K562 (cell line): ENCODE data around the gene PDCD1. TPM values are rescaled to one million over a fixed set of nuclear protein-coding genes. Genes with fewer than 3 reads are reported as not detected.

ENCODE experiments used
- ARID2 ChIP-seq: fragments of 450-650 bp; IDR thresholded peaks from 2 replicates; pipeline ENCODE4 v1.6.1; 2017; ENCODE audit warnings: antibody characterized with exemption, mild to moderate bottlenecking
- CAMTA2 ChIP-seq: fragments of 250-450 bp; sonication (Bioruptor Pico); conservative IDR thresholded peaks from 2 replicates; pipeline ENCODE4 v1.5.1; 2022
- DPF2 ChIP-seq: fragments of 450-650 bp; IDR thresholded peaks from 2 replicates; pipeline ENCODE4 v1.6.1; 2016
- E2F5 ChIP-seq: sonication (generic); formaldehyde crosslinking; IDR thresholded peaks from 2 replicates; pipeline ENCODE4 v1.8.0; 2022; ENCODE audit warnings: mild to moderate bottlenecking, missing genetic modification reagents
- HOMEZ ChIP-seq: fragments of 250-450 bp; sonication (Bioruptor Pico); IDR thresholded peaks from 2 replicates; pipeline ENCODE4 v1.4.0; 2020; ENCODE audit warnings: mild to moderate bottlenecking, moderate library complexity
- LARP7 ChIP-seq: fragments of 450-650 bp; IDR thresholded peaks from 2 replicates; pipeline ENCODE4 v1.6.1; 2016
- LCOR ChIP-seq: sonication (generic); formaldehyde crosslinking; IDR thresholded peaks from 2 replicates; pipeline ENCODE4 v1.8.0; 2022; ENCODE audit warnings: mild to moderate bottlenecking, missing genetic modification reagents
- MAZ ChIP-seq, 2 experiments: fragments of 450-650 bp in 1 of 2; sonication (generic) in 1 of 2; formaldehyde crosslinking; IDR thresholded peaks in 1 of 2; conservative IDR thresholded peaks in 1 of 2; 2 replicates each; pipeline versions ENCODE4 v1.4.0 to v1.5.0; 2020; ENCODE audit warnings: mild to moderate bottlenecking in 1 of 2, missing genetic modification reagents in 1 of 2
- MGA ChIP-seq: fragments of 450-650 bp; IDR thresholded peaks from 2 replicates; pipeline ENCODE4 v1.6.1; 2016; ENCODE audit warnings: mild to moderate bottlenecking, moderate library complexity
- PHTF2 ChIP-seq: fragments of 250-450 bp; sonication (Bioruptor Pico); IDR thresholded peaks from 2 replicates; pipeline ENCODE4 v1.5.0; 2021; ENCODE audit warnings: mild to moderate bottlenecking
- SNAPC5 ChIP-seq: fragments of 250-450 bp; sonication (Bioruptor Pico); IDR thresholded peaks from 2 replicates; pipeline ENCODE4 v1.8.0; 2021; ENCODE audit warnings: moderate library complexity, mild to moderate bottlenecking, inconsistent platforms
- TEAD1 ChIP-seq, 2 experiments: fragments of 450-650 bp in 1 of 2; sonication (generic) in 1 of 2; formaldehyde crosslinking; IDR thresholded peaks; 2 replicates each; pipeline versions ENCODE4 v1.4.0 to v1.8.0; 2020 to 2022; ENCODE audit warnings: mild to moderate bottlenecking in 2 of 2, missing genetic modification reagents in 1 of 2
- WHSC1 ChIP-seq: IDR thresholded peaks from one replicate; pipeline ENCODE4 v1.6.1; 2012; ENCODE audit warnings: low read length, control low read depth, inconsistent platforms
- ZNF217 ChIP-seq: sonication (generic); formaldehyde crosslinking; IDR thresholded peaks from 2 replicates; pipeline ENCODE4 v1.8.0; 2022; ENCODE audit warnings: mild to moderate bottlenecking, missing genetic modification reagents
- ZNF282 ChIP-seq: sonication (generic); formaldehyde crosslinking; IDR thresholded peaks from 2 replicates; pipeline ENCODE4 v1.8.1; 2023; ENCODE audit warnings: missing genetic modification reagents
- ZNF354B ChIP-seq: fragments of 250-450 bp; sonication (Bioruptor Pico); IDR thresholded peaks from 2 replicates; pipeline ENCODE4 v1.4.0; 2020
- polyA plus RNA-seq, 8 experiments: library from polyadenylated mRNA; depleted of rRNA in 4 of 8; stranded (reverse) in 5 of 8; unstranded in 3 of 8; fragments of >200 nt; fragmentation: Nextera tagmentation in 2 of 8; fragmentation: Illumina TruSeq in 1 of 8; extraction: Ambion mirVana in 2 of 8; extraction: Trizol in 1 of 8; gene quantifications; 2 replicates each; pipeline versions ENCODE4 v1.2.1 to v1.2.3, GENCODE V29; 2011 to 2014; ENCODE audit warnings: inconsistent platforms in 1 of 8, missing spikeins in 1 of 8
- total RNA-seq, 7 experiments: library from RNA; depleted of rRNA in 6 of 7; stranded (reverse); fragments of >200 nt in 6 of 7; fragmentation: Illumina TruSeq in 2 of 7; extraction: Trizol in 2 of 7; gene quantifications; 2 replicates each; pipeline versions ENCODE4 v1.2.1 to v1.2.3, GENCODE V29; 2011 to 2021; ENCODE audit warnings: low replicate concordance in 1 of 7

The PDCD1 gene
- total and polyA plus RNA-seq, 9 of the 15 experiments (the other 6 are each of a cell fraction or from before 2014, with no cell fraction given): 0.15 to 2.5 (median 1.0) TPM; not detected in 2

- TF ChIP-seq MGA (peak; percentile 75), ZNF217 (CRISPR knock-in tag) (no peak), ZNF282 (CRISPR knock-in tag) (no peak), E2F5 (CRISPR knock-in tag) (no peak), TEAD1 (CRISPR knock-in tag; IDR thresholded peaks at IDR 0.05) (no peak), WHSC1 (no peak), PHTF2 (CRISPR knock-in tag) (no peak), CAMTA2 (CRISPR knock-in tag) (no peak), LARP7 (no peak), MAZ (CRISPR knock-in tag; conservative IDR thresholded peaks at IDR 0.05 in 1 of 2, IDR thresholded peaks at IDR 0.05 in 1 of 2) (0 out of 4 replicates have a peak, but pooled peaks of 1 of the 2 experiments have one; percentile 16), ZNF354B (no peak), HOMEZ (CRISPR knock-in tag) (no peak), DPF2 (no peak), ARID2 (0 out of 2 replicates have a peak, but pooled peaks have one; percentile 38), SNAPC5 (no peak), LCOR (CRISPR knock-in tag) (0 out of 2 replicates have a peak, but pooled peaks have one; percentile 8)
Measured at GRCh38 chr2:241882091-241882625, 23.5 kb upstream of the PDCD1 start (continued).
